Esophagus muscularis mucosa (tissue), 4 donors: Measurements from ENCODE around the gene NT5C2.

ENCODE experiments used
- CTCF ChIP-seq, 3 experiments: fragments of 200-600 bp in 2 of 3; fragments of 450-650 bp in 1 of 3; sonication (generic) in 2 of 3; IDR thresholded peaks; one replicate each; pipeline ENCODE4 v1.5.1; 2017 to 2019; ENCODE audit warnings: antibody characterized with exemption in 3 of 3, mild to moderate bottlenecking in 2 of 3, moderate library complexity in 1 of 3
- EP300 ChIP-seq: sonication (generic); formaldehyde crosslinking; IDR thresholded peaks from one replicate; pipeline ENCODE4 v1.6.1; 2017; ENCODE audit warnings: antibody characterized with exemption
- POLR2A ChIP-seq: fragments of 450-650 bp; IDR thresholded peaks from one replicate; pipeline ENCODE4 v1.6.1; 2017; ENCODE audit warnings: antibody characterized with exemption, moderate library complexity, mild to moderate bottlenecking, low read depth
- POLR2AphosphoS5 ChIP-seq, 2 donors: sonication (generic); formaldehyde crosslinking; IDR thresholded peaks; one replicate each; pipeline ENCODE4 v1.6.1; 2017; ENCODE audit warnings: antibody characterized with exemption in 2 of 2

DNA sequence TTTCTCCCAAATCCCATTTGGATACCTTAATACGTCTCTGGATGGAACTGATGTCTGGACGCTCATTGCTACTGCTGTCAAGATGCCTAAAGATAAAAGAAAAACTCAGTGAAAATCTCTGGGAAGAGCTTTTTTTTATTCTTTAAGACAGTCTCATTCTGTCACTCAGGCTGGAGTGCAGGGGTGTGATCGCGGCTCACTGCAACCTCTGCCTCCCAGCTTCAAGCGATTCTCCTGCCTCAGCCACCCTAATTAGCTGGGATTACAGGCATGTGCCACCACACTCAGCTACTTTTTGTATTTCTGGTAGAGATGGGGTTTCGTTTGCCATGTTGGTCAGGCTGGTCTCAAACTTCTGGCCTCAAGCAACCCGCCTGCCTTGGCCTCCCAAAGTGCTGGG is 102.2 kb downstream of the NT5C2 start:
- no peak for TF ChIP-seq POLR2A
- no peak for TF ChIP-seq CTCF (IDR thresholded peaks at IDR 0.05)
- TF ChIP-seq EP300, result no peak
- no peak for TF ChIP-seq POLR2AphosphoS5 (IDR thresholded peaks at IDR 0.05)
